ENCODE measurements around the gene TF. TPM values are rescaled to one million over a fixed set of nuclear protein-coding genes. Genes with fewer than 3 reads are reported as not detected.
A peak's percentile ranks its signal among the peaks of the same experiment; 100 is the strongest.

The TF gene
- total RNA-seq, 1 donor from 2014 or later, result 1.3 TPM

GRCh38 chr3:133842158-133842557 lies 96.0 kb downstream of the TF start:
- H3K27me3 ChIP-seq (ENCODE audit: low read depth), result no peaks in the 10 kb centered on the region
- peaks cover 21% of the 10 kb centered on the region for H3K36me3 ChIP-seq
- TF ChIP-seq CTCF (IDR thresholded peaks at IDR 0.05; ENCODE audit: borderline replicate concordance), result no peak
- no peak for DNase-seq
- no peak overlapping the region for H3K27ac ChIP-seq (replicated peaks)
- intact Hi-C loops (cut with micrococcal nuclease), result no loop called here
- H3K9me3 ChIP-seq (replicated peaks), result no peaks in the 10 kb centered on the region
- peaks cover 14% of the 10 kb centered on the region for H3K4me1 ChIP-seq
- no peak overlapping the region for H3K4me3 ChIP-seq

- H3K27ac ChIP-seq (replicated peaks), result peak overlapping the region; percentile 70
- no peak overlapping the region for H3K4me3 ChIP-seq
- no peaks in the 10 kb centered on the region for H3K27me3 ChIP-seq (ENCODE audit: low read depth)
- peaks cover 14% of the 10 kb centered on the region for H3K4me1 ChIP-seq
- no peak for DNase-seq
- no peak for TF ChIP-seq CTCF (IDR thresholded peaks at IDR 0.05; ENCODE audit: borderline replicate concordance)
- no peaks in the 10 kb centered on the region for H3K9me3 ChIP-seq (replicated peaks)
- intact Hi-C loops (cut with micrococcal nuclease), result no loop called here
- H3K36me3 ChIP-seq, result peaks cover 8% of the 10 kb centered on the region
Observed at GRCh38 chr3:133843634-133844033, 97.4 kb downstream of the TF start.

- DNase-seq, result no peak
- intact Hi-C loops (cut with micrococcal nuclease), result no loop called here
- no peak for TF ChIP-seq CTCF (IDR thresholded peaks at IDR 0.05; ENCODE audit: borderline replicate concordance)
- H3K27ac ChIP-seq (replicated peaks), result peak overlapping the region; percentile 70
- H3K9me3 ChIP-seq (replicated peaks), result no peaks in the 10 kb centered on the region
- H3K36me3 ChIP-seq, result no peaks in the 10 kb centered on the region
- H3K4me3 ChIP-seq, result no peak overlapping the region
- peaks cover 14% of the 10 kb centered on the region for H3K4me1 ChIP-seq
- no peaks in the 10 kb centered on the region for H3K27me3 ChIP-seq (ENCODE audit: low read depth)
Observed at GRCh38 chr3:133845127-133845526, 98.9 kb downstream of the TF start.

Other genes with a start within 250 kb of the TF start
- gene CDV3, start 172.7 kb upstream of the TF start, total RNA-seq, result 134 TPM
- gene TOPBP1, start 84.5 kb upstream of the TF start, total RNA-seq, result 10.4 TPM
- 26.0 TPM for gene SRPRB, start 59.4 kb downstream of the TF start, total RNA-seq
- 59.1 TPM for gene RAB6B, start 149.5 kb downstream of the TF start, total RNA-seq